AG04450 (cell line): ENCODE results near the gene NDUFC2. TPM values are rescaled to one million over a fixed set of nuclear protein-coding genes. Genes with fewer than 3 reads are reported as not detected.

Source experiments
- CTCF ChIA-PET: fragments of 300-600, 350-600 bp; formaldehyde crosslinking; extraction: SDS; loops from one replicate; lab custom pipeline; 2022; ENCODE audit warnings: antibody characterized with exemption, inconsistent platforms; lab: Charles Lee
- POLR2A ChIA-PET: fragments of 350-600 bp; formaldehyde crosslinking; extraction: SDS; loops from one replicate; lab custom pipeline; 2021; ENCODE audit warnings: antibody characterized with exemption, inconsistent platforms; lab: Yijun Ruan, JAX
- DNase-seq: peaks from one replicate; pipeline ENCODE4 v3.0.0-alpha.2; 2011; ENCODE audit warnings: low read depth, low spot score
- H3K27ac ChIP-seq: one replicate; pipeline ENCODE4 v1.5.1; 2012; ENCODE audit warnings: low read depth, low read length, control low read depth
- H3K27me3 ChIP-seq: one replicate; pipeline ENCODE4 v1.6.0; 2012; ENCODE audit warnings: low read length; ENCODE audit not compliant: control insufficient read depth, insufficient read depth
- H3K4me3 ChIP-seq: 2 replicates; pipeline ENCODE4 v1.5.1; 2011; ENCODE audit warnings: mild to moderate bottlenecking, low read depth, low read length, control low read depth
- H3K9me3 ChIP-seq: 2 replicates; pipeline ENCODE4 v1.5.1; 2012; ENCODE audit warnings: low read length; ENCODE audit not compliant: control insufficient read depth, insufficient read depth
- CTCF ChIP-seq: IDR thresholded peaks from 2 replicates; pipeline ENCODE4 v1.5.1; 2011; ENCODE audit warnings: low read depth, low read length, control low read depth, inconsistent platforms
- polyA plus RNA-seq: library from polyadenylated mRNA; depleted of rRNA; stranded (reverse); fragments of >200 nt; gene quantifications from 2 replicates; pipeline ENCODE4 v1.2.3, GENCODE V29; 2011

NDUFC2 gene
- polyA plus RNA-seq, 1 experiment: 128 TPM

DNA sequence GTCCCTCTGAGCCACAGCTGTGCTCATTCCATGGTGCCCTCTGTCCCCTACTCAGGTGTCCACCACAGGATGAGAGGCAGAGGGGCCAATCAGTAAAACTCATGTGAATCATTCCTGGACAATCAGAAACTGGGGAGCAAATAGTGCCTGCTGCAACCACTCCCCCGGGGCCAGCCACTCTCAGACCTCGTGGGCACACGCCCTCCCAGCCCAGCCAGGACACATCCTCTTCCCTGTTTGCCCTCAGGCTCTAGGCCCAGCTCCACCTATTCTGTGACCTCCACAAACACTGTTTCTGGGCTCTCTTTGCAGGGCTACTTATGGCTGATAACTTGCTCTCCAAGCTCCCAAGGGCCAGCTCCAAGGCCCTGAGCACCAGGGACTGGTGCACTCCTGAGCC, 42.6 kb downstream of the NDUFC2 start:
- Histone ChIP-seq H3K9me3 (no peaks in the 10 kb centered on the region; the same call in 1 of the 2 replicates), H3K4me3 (no peak overlapping the region), H3K27me3 (no peaks in the 10 kb centered on the region), H3K27ac (no peak overlapping the region)
- DNase-seq: no peak
- no peak for TF ChIP-seq CTCF
- ChIA-PET CTCF (interaction anchor here (3.5 kb wide), 1 partner anchor 9 kb away, joined by 28 read pairs; no protein-coding TSS in a partner anchor), POLR2A (no interaction called here)

DNA sequence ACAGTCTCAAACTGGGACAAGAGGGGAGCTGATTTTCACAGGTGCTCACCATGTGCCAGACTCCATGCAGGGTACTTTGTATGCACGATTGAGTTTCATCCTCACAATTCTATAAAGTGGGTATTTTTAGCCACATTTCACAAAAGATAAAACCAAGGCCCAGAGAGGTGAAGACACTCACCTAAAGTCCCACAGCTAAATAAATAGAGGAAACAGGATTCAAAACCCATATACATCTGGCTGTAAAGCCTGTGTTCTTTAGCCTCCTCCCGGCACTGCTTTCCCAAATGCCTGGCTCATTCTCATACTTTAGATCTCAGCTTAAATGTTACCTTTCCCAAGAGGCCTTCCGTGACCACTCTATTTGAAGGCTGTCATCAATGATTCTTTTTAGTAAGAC, 43.3 kb downstream of the NDUFC2 start:
- POLR2A ChIA-PET: no interaction called here
- H3K4me3 ChIP-seq: no peak overlapping the region
- H3K27ac ChIP-seq: no peak overlapping the region
- no peak for DNase-seq
- TF ChIP-seq CTCF: no peak
- H3K9me3 ChIP-seq: no peaks in the 10 kb centered on the region; the same call in 1 of the 2 replicates
- CTCF ChIA-PET: interaction anchor here (3.5 kb wide), 1 partner anchor 10 kb away, joined by 28 read pairs; no protein-coding TSS in a partner anchor
- no peaks in the 10 kb centered on the region for H3K27me3 ChIP-seq

GRCh38 chr11:78034623-78035022, 45.0 kb downstream of the NDUFC2 start:
- no peak overlapping the region for H3K27ac ChIP-seq
- POLR2A ChIA-PET: no interaction called here
- TF ChIP-seq CTCF: no peak

DNA sequence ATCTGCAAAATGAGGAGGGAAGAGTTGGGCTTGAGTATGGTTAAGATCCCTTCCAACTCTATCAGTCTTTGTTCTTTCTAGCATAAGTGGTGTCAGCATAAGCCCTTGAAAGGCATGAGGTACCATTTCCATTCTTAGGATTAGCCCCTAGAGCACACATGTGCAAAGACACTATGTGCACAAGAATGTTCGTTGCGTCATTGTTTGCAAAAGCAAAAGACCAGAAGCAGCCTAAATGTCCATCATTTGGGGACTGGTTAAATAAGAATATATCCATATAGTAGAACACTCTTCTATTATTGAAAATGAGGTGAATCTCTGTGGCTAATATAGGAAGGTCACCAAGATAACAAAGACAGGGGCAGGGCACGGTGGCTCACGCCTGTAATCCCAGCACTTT, 46.6 kb downstream of the NDUFC2 start:
- CTCF ChIA-PET: interaction anchor here (1.5 kb wide), 1 partner anchor 13 kb away, joined by 7 read pairs; no protein-coding TSS in a partner anchor
- Histone ChIP-seq H3K4me3 (no peak overlapping the region), H3K9me3 (no peaks in the 10 kb centered on the region), H3K27ac (no peak overlapping the region), H3K27me3 (no peaks in the 10 kb centered on the region)
- POLR2A ChIA-PET: interaction anchor here (0.7 kb wide), 1 partner anchor 11 kb away, joined by 3 read pairs; no protein-coding TSS in a partner anchor
- no peak for DNase-seq
- no peak for TF ChIP-seq CTCF

More at GRCh38 chr11:78034623-78035022, 45.0 kb downstream of the NDUFC2 start:
- Histone ChIP-seq H3K27me3 (no peaks in the 10 kb centered on the region), H3K9me3 (no peaks in the 10 kb centered on the region; the same call in 1 of the 2 replicates), H3K4me3 (no peak overlapping the region)
- no peak for DNase-seq
- CTCF ChIA-PET: interaction anchor here (1.5 to 3.5 kb wide), 2 partner anchors 11 to 12 kb away, joined by 7 to 28 read pairs; no protein-coding TSS in a partner anchor

- Histone ChIP-seq H3K27me3 (no peaks in the 10 kb centered on the region), H3K9me3 (no peaks in the 10 kb centered on the region), H3K27ac (no peak overlapping the region), H3K4me3 (no peak overlapping the region)
- ChIA-PET CTCF (interaction anchor here (1.6 kb wide), 1 partner anchor 14 kb away, joined by 8 read pairs; no protein-coding TSS in a partner anchor), POLR2A (no interaction called here)
- DNase-seq: no peak
- TF ChIP-seq CTCF: no peak
These were observed 47.6 kb downstream of the NDUFC2 start for GRCh38 chr11:78032090-78032489.
